OCI-LY7 (cell line): ENCODE measurements around the gene HERC3. TPM values are rescaled to one million over a fixed set of nuclear protein-coding genes. Genes with fewer than 3 reads are reported as not detected.

Source experiments
- BruUV-seq: library from RNA; stranded (reverse); fragments of 400-500 nt; replicated peaks from 2 replicates; lab custom pipeline; 2021; lab: Mats Ljungman, UMichigan
- CTCF ChIA-PET: fragments of 300-600 bp; sonication (Branson Sonifier 250); formaldehyde crosslinking; loops from one replicate; lab custom pipeline; 2022; ENCODE audit warnings: antibody characterized with exemption; ENCODE audit not compliant: unreplicated experiment; lab: Charles Lee
- POLR2A ChIA-PET: fragments of 300-600 bp; sonication (Branson Sonifier 250); formaldehyde crosslinking; loops from one replicate; lab custom pipeline; 2022; ENCODE audit warnings: antibody characterized with exemption; lab: Charles Lee
- DNase-seq: peaks from one replicate; pipeline ENCODE4 v3.0.0-alpha.2; 2015; ENCODE audit warnings: low spot score
- H2AFZ ChIP-seq: fragments of 200-600 bp; sonication (generic), shearing (Covaris generic); 2 replicates; pipeline ENCODE4 v1.6.1; 2014; ENCODE audit warnings: mild to moderate bottlenecking, antibody characterized with exemption, low read length, moderate library complexity
- H3K27ac ChIP-seq: fragments of 200-600 bp; sonication (generic); 2 replicates; pipeline ENCODE4 v1.5.1; 2014; ENCODE audit warnings: mixed run types, low read depth, mild to moderate bottlenecking, moderate library complexity, low read length, inconsistent platforms; ENCODE audit not compliant: poor library complexity, severe bottlenecking
- H3K36me3 ChIP-seq: fragments of 200-600 bp; sonication (generic); 2 replicates; pipeline ENCODE4 v1.6.1; 2014; ENCODE audit warnings: mild to moderate bottlenecking, antibody characterized with exemption, low read length, moderate library complexity, mixed read lengths; ENCODE audit not compliant: insufficient read depth
- H3K4me1 ChIP-seq: fragments of 200-600 bp; sonication (generic); 2 replicates; pipeline ENCODE4 v1.5.1; 2014; ENCODE audit warnings: mild to moderate bottlenecking, low read length; ENCODE audit not compliant: insufficient read depth, poor library complexity, severe bottlenecking
- H3K4me2 ChIP-seq: fragments of 200-600 bp; sonication (generic); 2 replicates; pipeline ENCODE4 v1.6.1; 2014; ENCODE audit warnings: mild to moderate bottlenecking, low read length
- H3K4me3 ChIP-seq: fragments of 200-600 bp; sonication (generic); 2 replicates; pipeline ENCODE4 v1.5.1; 2014; ENCODE audit warnings: mild to moderate bottlenecking, low read depth, low read length; ENCODE audit not compliant: poor library complexity, severe bottlenecking
- H3K79me2 ChIP-seq: fragments of 200-600 bp; sonication (generic); 2 replicates; pipeline ENCODE4 v1.6.1; 2016; ENCODE audit warnings: low read depth, mild to moderate bottlenecking, low read length, moderate library complexity, mixed read lengths; ENCODE audit not compliant: insufficient read depth
- H3K9me2 ChIP-seq: fragments of 200-600 bp; sonication (generic); 2 replicates; pipeline ENCODE4 v1.6.1; 2016; ENCODE audit warnings: mild to moderate bottlenecking, low read length, mixed read lengths; ENCODE audit not compliant: insufficient read depth
- H3K9me3 ChIP-seq: fragments of 200-600 bp; sonication (generic); 2 replicates; pipeline ENCODE4 v1.6.1; 2014; ENCODE audit warnings: mild to moderate bottlenecking, mixed run types, low read length, mixed read lengths
- H4K20me1 ChIP-seq: fragments of 200-600 bp; sonication (generic); 2 replicates; pipeline ENCODE4 v1.6.1; 2014; ENCODE audit warnings: mild to moderate bottlenecking, antibody characterized with exemption, low read length, moderate library complexity, mixed read lengths; ENCODE audit not compliant: insufficient read depth
- CTCF ChIP-seq: fragments of 200-600 bp; sonication (generic); conservative IDR thresholded peaks from 2 replicates; pipeline ENCODE4 v1.5.1; 2014; ENCODE audit warnings: mild to moderate bottlenecking, antibody characterized with exemption, low read length, moderate library complexity, mixed read lengths
- EZH2phosphoT487 ChIP-seq: fragments of 200-600 bp; sonication (generic); IDR thresholded peaks from 2 replicates; pipeline ENCODE4 v1.6.1; 2018; ENCODE audit warnings: low read depth, borderline replicate concordance, mild to moderate bottlenecking, mixed run types, antibody characterized with exemption, low read length, moderate library complexity, mixed read lengths
- intact Hi-C: fragments of 100-400 bp; cut with micrococcal nuclease; formaldehyde crosslinking; loops from one replicate; pipeline ENCODE4 v1.10.0; 2022; ENCODE audit not compliant: unreplicated experiment
- total RNA-seq, 2 experiments: library from RNA; depleted of rRNA in 1 of 2; stranded (reverse); fragments of >200 nt in 1 of 2; shearing (Covaris generic) in 1 of 2; gene quantifications; 2 replicates each; pipeline ENCODE4 v1.2.3, GENCODE V29; 2014 to 2022

Gene HERC3
- total RNA-seq, 2 experiments from 2014 or later = 9.2 to 22.9 TPM

- Histone ChIP-seq H3K9me2 (no peaks in the 10 kb centered on the region), H3K4me2 (no peak overlapping the region), H3K36me3 (no peaks in the 10 kb centered on the region), H4K20me1 (no peaks in the 10 kb centered on the region), H3K79me2 (no peaks in the 10 kb centered on the region), H3K4me3 (no peak overlapping the region), H3K27ac (no peak overlapping the region), H3K9me3 (0 out of 2 replicates have a peak, but pooled peaks cover 11% of the 10 kb centered on the region), H2AFZ (no peak overlapping the region), H3K4me1 (no peaks in the 10 kb centered on the region)
- intact Hi-C loops = no loop called here
- no peak for DNase-seq
- CTCF ChIA-PET = no interaction called here
- no TSS peak for BruUV-seq
- POLR2A ChIA-PET = no interaction called here
- no peak for TF ChIP-seq EZH2phosphoT487
These were observed 127.1 kb downstream of the HERC3 start for GRCh38 chr4:88719381-88719780.

- intact Hi-C loops = no loop called here
- Histone ChIP-seq H2AFZ (no peak overlapping the region), H3K4me3 (no peak overlapping the region), H3K4me1 (no peaks in the 10 kb centered on the region), H3K79me2 (no peaks in the 10 kb centered on the region), H3K9me3 (0 out of 2 replicates have a peak, but pooled peaks cover 11% of the 10 kb centered on the region), H3K36me3 (no peaks in the 10 kb centered on the region), H3K4me2 (no peak overlapping the region), H3K9me2 (no peaks in the 10 kb centered on the region), H3K27ac (no peak overlapping the region), H4K20me1 (no peaks in the 10 kb centered on the region)
- BruUV-seq = no TSS peak
- ChIA-PET POLR2A (no interaction called here), CTCF (interaction anchor here (0.5 kb wide), 1 partner anchor 567 kb away, joined by 3 read pairs; no protein-coding TSS in a partner anchor)
- DNase-seq = no peak
- TF ChIP-seq EZH2phosphoT487 (no peak), CTCF (no peak)
These were observed 128.5 kb downstream of the HERC3 start for GRCh38 chr4:88720451-88721428.

GRCh38 chr4:88722276-88722780 is 130.0 kb downstream of the HERC3 start:
- Histone ChIP-seq H3K4me2 (no peak overlapping the region), H3K9me2 (no peaks in the 10 kb centered on the region), H3K79me2 (no peaks in the 10 kb centered on the region), H3K9me3 (0 out of 2 replicates have a peak, but pooled peaks cover 5% of the 10 kb centered on the region), H3K4me3 (no peak overlapping the region), H3K36me3 (no peaks in the 10 kb centered on the region), H4K20me1 (no peaks in the 10 kb centered on the region), H3K4me1 (no peaks in the 10 kb centered on the region), H3K27ac (no peak overlapping the region), H2AFZ (no peak overlapping the region)
- no peak for TF ChIP-seq EZH2phosphoT487
- no peak for TF ChIP-seq CTCF
- intact Hi-C loops = no loop called here
- no TSS peak for BruUV-seq
- ChIA-PET POLR2A (interaction anchor here (0.6 to 1.2 kb wide), 2 partner anchors 11 to 17 kb away, joined by 3 read pairs; no protein-coding TSS in a partner anchor), CTCF (no interaction called here)
- DNase-seq = no peak
